H1 (cell line): ENCODE data around the gene GRID1. TPM values are rescaled to one million over a fixed set of nuclear protein-coding genes. Genes with fewer than 3 reads are reported as not detected.

ENCODE experiments used
- CTCF ChIA-PET: fragments of 300-600 bp; sonication (Branson Sonifier 250); formaldehyde crosslinking; loops from one replicate; lab custom pipeline; 2021; ENCODE audit not compliant: partially characterized antibody; lab: Charles Lee
- POLR2A ChIA-PET: fragments of 300-600 bp; sonication (Branson Sonifier 250); formaldehyde crosslinking; loops from one replicate; lab custom pipeline; 2021; ENCODE audit warnings: inconsistent platforms; ENCODE audit not compliant: partially characterized antibody; lab: Charles Lee
- DNase-seq, 2 experiments: peaks; one replicate each; pipeline versions ENCODE4 v3.0.0 to v3.0.0-alpha.2; 2010 to 2022; ENCODE audit warnings: low spot score in 2 of 2, low read depth in 1 of 2, mixed read lengths in 1 of 2
- FAIRE-seq: peaks from 2 replicates; lab custom pipeline; 2011; peaks lifted over from hg19 to GRCh38; lab: Jason Lieb, UNC
- H2AFZ ChIP-seq: 2 replicates; pipeline ENCODE4 v1.8.1; 2012; ENCODE audit warnings: low read length, inconsistent platforms
- H2AK5ac ChIP-seq: 2 replicates; pipeline ENCODE4 v1.6.1; 2013; ENCODE audit warnings: low read depth, low read length
- H2BK120ac ChIP-seq: replicated peaks from 2 replicates; pipeline ENCODE3; 2013; ENCODE audit warnings: low read depth, low read length, inconsistent platforms
- H2BK12ac ChIP-seq: 2 replicates; pipeline ENCODE4 v1.6.1; 2013; ENCODE audit warnings: low read depth, low read length
- H2BK15ac ChIP-seq: 2 replicates; pipeline ENCODE4 v1.6.1; 2013; ENCODE audit warnings: low read length
- H2BK20ac ChIP-seq: 2 replicates; pipeline ENCODE4 v1.6.1; 2013; ENCODE audit warnings: low read length
- H2BK5ac ChIP-seq: 2 replicates; pipeline ENCODE4 v1.6.1; 2013; ENCODE audit warnings: low read depth, low read length
- H3K14ac ChIP-seq: 2 replicates; pipeline ENCODE4 v1.6.1; 2013; ENCODE audit warnings: inconsistent platforms; ENCODE audit not compliant: insufficient read length
- H3K18ac ChIP-seq: 2 replicates; pipeline ENCODE4 v1.6.1; 2013; ENCODE audit warnings: low read length; ENCODE audit errors: extremely low read depth
- H3K23ac ChIP-seq: 2 replicates; pipeline ENCODE4 v1.6.1; 2013; ENCODE audit warnings: inconsistent platforms; ENCODE audit not compliant: insufficient read length
- H3K23me2 ChIP-seq: 2 replicates; pipeline ENCODE4 v1.6.1; 2013; ENCODE audit warnings: low read depth, low read length
- H3K27ac ChIP-seq: 2 replicates; pipeline ENCODE4 v1.6.1; 2011; ENCODE audit warnings: low read depth, low read length, inconsistent platforms
- H3K27me3 ChIP-seq, 4 experiments: replicated peaks in 1 of 4; 1 replicate in 1 of 4; 2 replicates in 3 of 4; pipeline versions ENCODE4 v1.6.1 to v1.8.1; 2011 to 2013; ENCODE audit warnings: low read length in 3 of 4, mild to moderate bottlenecking in 3 of 4, inconsistent platforms in 2 of 4, mixed read lengths in 2 of 4, moderate library complexity in 1 of 4; ENCODE audit not compliant: control insufficient read depth in 3 of 4, insufficient read depth in 3 of 4; ENCODE audit errors: extremely low read depth in 1 of 4
- H3K36me3 ChIP-seq, 4 experiments: 2 replicates each; pipeline versions ENCODE4 v1.6.1 to v1.8.1; 2011 to 2013; ENCODE audit warnings: mild to moderate bottlenecking in 4 of 4, low read length in 3 of 4, moderate library complexity in 2 of 4, control low read depth in 1 of 4, inconsistent platforms in 1 of 4; ENCODE audit not compliant: insufficient read depth in 4 of 4, control insufficient read depth in 2 of 4
- H3K4ac ChIP-seq: replicated peaks from 2 replicates; pipeline ENCODE3; 2013; ENCODE audit warnings: low read length, low read depth, mixed read lengths, inconsistent platforms; ENCODE audit not compliant: insufficient read length
- H3K4me1 ChIP-seq, 4 experiments: replicated peaks in 1 of 4; 1 replicate in 1 of 4; 2 replicates in 3 of 4; pipeline versions ENCODE4 v1.6.1 to v1.8.1; 2011 to 2013; ENCODE audit warnings: low read length in 3 of 4, inconsistent platforms in 2 of 4, mixed read lengths in 1 of 4; ENCODE audit not compliant: insufficient read depth in 4 of 4, control insufficient read depth in 3 of 4
- H3K4me2 ChIP-seq, 2 experiments: 2 replicates each; pipeline versions ENCODE4 v1.6.1 to v1.8.1; 2011 to 2013; ENCODE audit warnings: low read depth in 2 of 2, low read length in 2 of 2, control low read depth in 1 of 2, inconsistent platforms in 1 of 2, mild to moderate bottlenecking in 1 of 2; ENCODE audit not compliant: insufficient read depth in 1 of 2
- H3K4me3 ChIP-seq, 4 experiments: fragments of 200-600, 300-600 bp in 1 of 4; sonication (generic), shearing (Covaris generic), sonication (Bioruptor Twin) in 1 of 4; 2 replicates each; pipeline versions ENCODE4 v1.5.1 to v1.8.1; 2011 to 2016; ENCODE audit warnings: low read length in 4 of 4, low read depth in 3 of 4, control low read depth in 2 of 4, inconsistent platforms in 2 of 4, mild to moderate bottlenecking in 2 of 4, mixed read lengths in 1 of 4, moderate library complexity in 1 of 4; ENCODE audit not compliant: insufficient read depth in 2 of 4; ENCODE audit errors: extremely low read depth in 1 of 4
- H3K56ac ChIP-seq: replicated peaks from 2 replicates; pipeline ENCODE3; 2013; ENCODE audit warnings: low read depth, mild to moderate bottlenecking, mixed read lengths, low read length, inconsistent platforms; ENCODE audit not compliant: insufficient read length
- H3K79me1 ChIP-seq: 2 replicates; pipeline ENCODE4 v1.6.1; 2013; ENCODE audit warnings: low read depth, low read length, control low read depth
- H3K79me2 ChIP-seq, 2 experiments: 2 replicates each; pipeline versions ENCODE4 v1.6.1 to v1.8.1; 2012 to 2013; ENCODE audit warnings: low read length in 2 of 2, mild to moderate bottlenecking in 2 of 2, inconsistent platforms in 1 of 2; ENCODE audit not compliant: insufficient read depth in 2 of 2, control insufficient read depth in 1 of 2
- H3K9ac ChIP-seq, 4 experiments: replicated peaks in 1 of 4; 1 replicate in 1 of 4; 2 replicates in 3 of 4; pipeline versions ENCODE4 v1.6.1 to v1.8.1; 2011 to 2013; ENCODE audit warnings: low read depth in 3 of 4, low read length in 3 of 4, control low read depth in 2 of 4, mild to moderate bottlenecking in 2 of 4, moderate library complexity in 2 of 4, inconsistent platforms in 1 of 4; ENCODE audit errors: extremely low read depth in 1 of 4
- H3K9me3 ChIP-seq, 2 experiments: 2 replicates each; pipeline versions ENCODE4 v1.6.1 to v1.8.1; 2012 to 2013; ENCODE audit warnings: mild to moderate bottlenecking in 2 of 2, moderate library complexity in 2 of 2, control low read depth in 1 of 2, inconsistent platforms in 1 of 2, low read depth in 1 of 2, low read length in 1 of 2, mixed read lengths in 1 of 2; ENCODE audit not compliant: insufficient read depth in 2 of 2
- H4K20me1 ChIP-seq, 2 experiments: replicated peaks in 1 of 2; 2 replicates each; pipeline versions ENCODE3 to v1.8.1; 2011 to 2013; ENCODE audit warnings: inconsistent platforms in 2 of 2, low read length in 2 of 2, mild to moderate bottlenecking in 1 of 2; ENCODE audit not compliant: insufficient read depth in 2 of 2, control insufficient read depth in 1 of 2
- H4K5ac ChIP-seq: 2 replicates; pipeline ENCODE4 v1.6.1; 2013; ENCODE audit warnings: low read length, low read depth, mixed read lengths, inconsistent platforms; ENCODE audit not compliant: insufficient read length
- H4K8ac ChIP-seq: 2 replicates; pipeline ENCODE4 v1.8.0; 2013; ENCODE audit warnings: mild to moderate bottlenecking, moderate library complexity, low read length, inconsistent platforms; ENCODE audit not compliant: insufficient read depth; ENCODE audit errors: extremely low read depth
- H4K91ac ChIP-seq: replicated peaks from 2 replicates; pipeline ENCODE3; 2013; ENCODE audit warnings: low read length, mixed read lengths, inconsistent platforms; ENCODE audit not compliant: insufficient read length
- CHD2 ChIP-seq: IDR thresholded peaks from 2 replicates; pipeline ENCODE4 v1.6.1; 2012; ENCODE audit warnings: low read length, improper control_type of control experiment
- EZH2 ChIP-seq: fragments of 200-600 bp; sonication (generic); IDR thresholded peaks from 2 replicates; pipeline ENCODE4 v1.7.1; 2012; ENCODE audit warnings: low read depth, mild to moderate bottlenecking, moderate library complexity, low read length, inconsistent platforms; ENCODE audit not compliant: severe bottlenecking
- NANOG ChIP-seq: IDR thresholded peaks from 2 replicates; pipeline ENCODE4 v1.6.1; 2011; ENCODE audit warnings: low read length, low read depth, mild to moderate bottlenecking, inconsistent platforms; ENCODE audit not compliant: insufficient read depth, poor library complexity, severe bottlenecking
- PHF8 ChIP-seq: fragments of 200-600 bp; sonication (generic); conservative IDR thresholded peaks from 2 replicates; pipeline ENCODE4 v1.7.1; 2012; ENCODE audit warnings: low read depth, mild to moderate bottlenecking, inconsistent platforms, low read length, moderate library complexity
- RBBP5 ChIP-seq: IDR thresholded peaks from 2 replicates; pipeline ENCODE4 v1.7.1; 2012; ENCODE audit warnings: low read depth, mild to moderate bottlenecking, inconsistent platforms, low read length, moderate library complexity, borderline replicate concordance
- SP1 ChIP-seq: IDR thresholded peaks from 2 replicates; pipeline ENCODE4 v1.6.1; 2011; ENCODE audit warnings: low read depth, low read length
- SRF ChIP-seq: IDR thresholded peaks from 2 replicates; pipeline ENCODE4 v1.6.1; 2011; ENCODE audit warnings: mild to moderate bottlenecking, low read depth, low read length, moderate library complexity
- WGBS, 2 experiments: shearing (Covaris generic) in 1 of 2; methylation state at CpG; one replicate each; pipeline versions ENCODE4 v1.1.6 to v1.1.7; 2013 to 2015; ENCODE audit warnings: low lambda C conversion rate in 2 of 2, mixed read lengths in 2 of 2, inconsistent platforms in 1 of 2, low coverage in 1 of 2, missing lambda C conversion rate in 1 of 2; ENCODE audit not compliant: insufficient replicate concordance in 2 of 2, insufficient coverage in 1 of 2, insufficient read length in 1 of 2; ENCODE audit errors: extremely low coverage in 1 of 2, missing lambda C conversion rate in 1 of 2; 5-methylcytosine and 5-hydroxymethylcytosine counted together
- polyA plus RNA-seq, 7 experiments: library from polyadenylated mRNA; depleted of rRNA in 3 of 7; stranded (reverse) in 5 of 7; unstranded in 2 of 7; fragments of >200 nt in 5 of 7; fragments of 200-250 nt in 2 of 7; gene quantifications; 1 replicate in 5 of 7; 2 replicates in 1 of 7; 4 replicates in 1 of 7; pipeline versions ENCODE4 v1.2.1 to v1.2.3, GENCODE V29; 2011 to 2013; ENCODE audit warnings: missing spikeins in 2 of 7, mixed read lengths in 2 of 7
- total RNA-seq: library from RNA; stranded (reverse); fragmentation: NEBNext Ultra II Directional; extraction: Animal tissue kit (Norgen Biotek cat#: 25700); gene quantifications from 2 replicates; pipeline ENCODE4 v1.2.1, GENCODE V29; 2021
- TF ChIP-seq, protein P1 (sequence below): IDR thresholded peaks from 2 replicates; pipeline ENCODE4 v1.6.1; 2012; ENCODE audit warnings: inconsistent platforms

GRID1 gene
- total and polyA plus RNA-seq, 2 of the 8 experiments (the other 6 are each of a cell fraction or from before 2014, with no cell fraction given): 0.22 to 0.30 TPM

- no peak overlapping the region; the same call in 1 of the 2 replicates for H2BK5ac ChIP-seq
- no peaks in the 10 kb centered on the region for H3K79me2 ChIP-seq
- TF ChIP-seq SP1: no peak
- no peak for TF ChIP-seq PHF8
- no peak for TF ChIP-seq NANOG
- no peak for TF ChIP-seq RBBP5
- no peak for TF ChIP-seq EZH2
- TF ChIP-seq, protein P1, sequence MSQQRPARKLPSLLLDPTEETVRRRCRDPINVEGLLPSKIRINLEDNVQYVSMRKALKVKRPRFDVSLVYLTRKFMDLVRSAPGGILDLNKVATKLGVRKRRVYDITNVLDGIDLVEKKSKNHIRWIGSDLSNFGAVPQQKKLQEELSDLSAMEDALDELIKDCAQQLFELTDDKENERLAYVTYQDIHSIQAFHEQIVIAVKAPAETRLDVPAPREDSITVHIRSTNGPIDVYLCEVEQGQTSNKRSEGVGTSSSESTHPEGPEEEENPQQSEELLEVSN: no peak
- no peak for TF ChIP-seq SRF
- no peak for TF ChIP-seq CHD2
- no peak overlapping the region for H2AK5ac ChIP-seq
- no peak overlapping the region for H3K9ac ChIP-seq
- no peaks in the 10 kb centered on the region for H3K27me3 ChIP-seq
- H2BK20ac ChIP-seq: no peak overlapping the region
- no peaks in the 10 kb centered on the region for H4K20me1 ChIP-seq
- no peak overlapping the region for H2BK120ac ChIP-seq
- no peaks in the 10 kb centered on the region for H3K79me1 ChIP-seq
- H4K5ac ChIP-seq: no peak overlapping the region
- H2BK15ac ChIP-seq: no peak overlapping the region
- H3K4me2 ChIP-seq: no peak overlapping the region
- FAIRE-seq (no peak), DNase-seq (no peak)
- no peak overlapping the region for H3K18ac ChIP-seq
- H2BK12ac ChIP-seq: no peak overlapping the region
- H3K4me3 ChIP-seq: no peak overlapping the region
- no peak overlapping the region for H3K56ac ChIP-seq
- H3K23me2 ChIP-seq: no peaks in the 10 kb centered on the region
- H3K4ac ChIP-seq: no peak overlapping the region
- POLR2A ChIA-PET: no interaction called here
- no peak overlapping the region for H4K91ac ChIP-seq
- no peak overlapping the region for H3K23ac ChIP-seq
- H2AFZ ChIP-seq: no peak overlapping the region
- H4K8ac ChIP-seq: no peak overlapping the region
- 84% methylated on average over 7 of the region's 7 CpGs; no CpG with 5 or more reads in 1 of the 2 experiments for WGBS, 2 experiments
- H3K9me3 ChIP-seq: no peaks in the 10 kb centered on the region
- no peaks in the 10 kb centered on the region for H3K4me1 ChIP-seq
- H3K27ac ChIP-seq: no peak overlapping the region
- H3K14ac ChIP-seq: no peak overlapping the region
- CTCF ChIA-PET: interaction anchor here (0.8 to 3.3 kb wide), 7 partner anchors 9 to 192 kb away, joined by 3 to 20 read pairs (median 4); no protein-coding TSS in a partner anchor
- H3K36me3 ChIP-seq: no peaks in the 10 kb centered on the region
Observed at GRCh38 chr10:86168256-86168655, 198.3 kb downstream of the GRID1 start.
